ENCODE measurements around the gene HIVEP2. TPM values are rescaled to one million over a fixed set of nuclear protein-coding genes. Genes with fewer than 3 reads are reported as not detected.

The HIVEP2 gene
- total RNA-seq, 2 experiments from 2014 or later = 48.4 to 48.6 TPM

DNA sequence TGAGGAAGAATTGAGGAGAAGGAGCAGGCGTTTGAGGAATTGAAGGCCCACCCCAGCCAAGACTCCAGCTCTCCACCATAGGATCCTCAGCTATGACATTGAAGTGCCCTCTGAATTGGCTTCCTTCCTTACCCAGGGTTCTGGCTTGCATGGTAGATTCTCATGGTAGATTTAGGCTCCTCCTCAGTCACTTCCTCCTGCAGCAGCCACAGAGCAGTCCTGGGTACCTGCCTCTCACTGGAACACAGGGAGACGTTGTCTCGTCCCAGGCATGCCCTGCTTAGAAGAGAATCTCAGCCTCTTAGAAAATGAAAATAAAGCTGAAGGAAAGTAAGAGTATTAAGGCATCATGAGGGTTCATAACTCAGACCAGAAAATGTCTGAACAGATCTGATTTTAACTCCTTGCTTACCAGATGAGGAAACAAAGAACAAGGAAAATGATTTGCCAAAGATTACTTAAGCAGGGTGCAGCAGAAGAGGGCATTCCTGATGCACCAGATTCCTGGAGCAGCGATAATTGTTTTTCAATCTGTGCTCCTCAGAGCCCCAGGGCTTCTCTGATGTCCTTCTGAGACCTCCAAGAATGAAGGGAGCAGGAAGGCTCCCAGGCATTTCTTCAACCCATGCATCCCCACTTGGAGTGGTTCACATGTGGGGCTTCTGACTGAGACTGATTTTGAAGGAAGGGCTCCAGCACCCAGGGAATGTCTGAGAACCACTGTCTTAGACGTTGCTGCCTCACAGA, 219.8 kb downstream of the HIVEP2 start:
- Mint-ChIP-seq H3K36me3 (ENCODE audit: low read depth) (no peaks in the 10 kb centered on the region), H3K4me3 (no peak overlapping the region), H3K9me3 (no peaks in the 10 kb centered on the region), H3K27ac (no peak overlapping the region), H3K4me1 (ENCODE audit: low read depth) (peaks cover 31% of the 10 kb centered on the region), H3K27me3 (no peaks in the 10 kb centered on the region)
- Histone ChIP-seq H3K27ac (ENCODE audit: low read depth in 1 of 2, low read length in 2 of 2) (no peak overlapping the region), H3K4me3 (ENCODE audit: low read length) (no peak overlapping the region), H3K27me3 (ENCODE audit: control insufficient read depth in 1 of 2, insufficient read depth in 2 of 2, low read length in 2 of 2) (no peaks in the 10 kb centered on the region), H3K36me3 (ENCODE audit: insufficient read depth, low read length) (no peaks in the 10 kb centered on the region), H3K4me1 (ENCODE audit: insufficient read depth, low read length) (peaks cover 9% of the 10 kb centered on the region), H3K9me3 (ENCODE audit: control insufficient read depth in 1 of 2, insufficient read depth in 1 of 2, low read length in 2 of 2) (no peaks in the 10 kb centered on the region)
- no peak for TF ChIP-seq CTCF (IDR thresholded peaks at IDR 0.05)
- ATAC-seq (ENCODE audit: poor library complexity) = no peak
- intact Hi-C loops (cut with DNase I, micrococcal nuclease) = no loop called here
- CTCF ChIA-PET = no interaction called here
- no peak for DNase-seq
- POLR2A ChIA-PET = interaction anchor here (0.6 kb wide), 2 partner anchors 14 to 176 kb away, joined by 3 read pairs; no protein-coding TSS in a partner anchor

DNA sequence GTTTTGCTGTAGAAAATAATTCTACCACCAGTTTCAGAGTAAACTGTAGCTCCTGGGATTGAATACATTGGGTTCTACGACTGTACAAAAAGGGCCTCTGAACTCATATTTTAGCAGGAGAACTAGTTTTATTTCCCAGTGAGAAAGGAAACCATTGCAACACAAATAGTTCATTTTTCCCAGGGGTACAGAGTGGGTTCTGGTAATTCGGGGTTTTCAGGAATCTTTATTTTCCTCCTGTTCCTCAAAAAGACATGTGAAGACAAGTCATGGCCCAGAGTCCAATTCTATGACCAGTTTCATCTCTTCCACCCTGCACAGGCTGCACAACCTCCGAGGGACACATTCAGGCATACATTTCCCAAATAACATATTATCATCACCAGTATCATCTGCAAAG, 222.1 kb downstream of the HIVEP2 start:
- DNase-seq (no peak), ATAC-seq (ENCODE audit: poor library complexity) (no peak)
- H3K4me1 Mint-ChIP-seq (ENCODE audit: low read depth) = peaks cover 7% of the 10 kb centered on the region
- CTCF ChIA-PET = no interaction called here
- Histone ChIP-seq H3K4me1 (ENCODE audit: insufficient read depth, low read length) (peaks cover 4% of the 10 kb centered on the region), H3K4me3 (ENCODE audit: low read length) (no peak overlapping the region), H3K27ac (ENCODE audit: low read depth in 1 of 2, low read length in 2 of 2) (no peak overlapping the region), H3K36me3 (ENCODE audit: insufficient read depth, low read length) (no peaks in the 10 kb centered on the region), H3K27me3 (ENCODE audit: control insufficient read depth in 1 of 2, insufficient read depth in 2 of 2, low read length in 2 of 2) (no peaks in the 10 kb centered on the region), H3K9me3 (ENCODE audit: control insufficient read depth in 1 of 2, insufficient read depth in 1 of 2, low read length in 2 of 2) (peaks cover 0 to 19% of the 10 kb centered on the region in 2 experiments)
- POLR2A ChIA-PET = no interaction called here
- TF ChIP-seq CTCF (IDR thresholded peaks at IDR 0.05) = no peak
- intact Hi-C loops (cut with DNase I, micrococcal nuclease) = no loop called here
- H3K27ac Mint-ChIP-seq = no peak overlapping the region
- no peaks in the 10 kb centered on the region for H3K27me3 Mint-ChIP-seq
- H3K36me3 Mint-ChIP-seq (ENCODE audit: low read depth) = no peaks in the 10 kb centered on the region
- peaks cover 12% of the 10 kb centered on the region for H3K9me3 Mint-ChIP-seq
- H3K4me3 Mint-ChIP-seq = no peak overlapping the region

GRCh38 chr6:142722012-142722411, 223.0 kb downstream of the HIVEP2 start:
- no peaks in the 10 kb centered on the region for H3K27me3 ChIP-seq (ENCODE audit: control insufficient read depth in 1 of 2, insufficient read depth in 2 of 2, low read length in 2 of 2)
- Mint-ChIP-seq H3K4me3 (no peak overlapping the region), H3K9me3 (peaks cover 12% of the 10 kb centered on the region), H3K27ac (no peak overlapping the region), H3K4me1 (ENCODE audit: low read depth) (peaks cover 4% of the 10 kb centered on the region), H3K36me3 (ENCODE audit: low read depth) (no peaks in the 10 kb centered on the region), H3K27me3 (no peaks in the 10 kb centered on the region)
- no peak overlapping the region for H3K27ac ChIP-seq (ENCODE audit: low read depth in 1 of 2, low read length in 2 of 2)
- H3K9me3 ChIP-seq (ENCODE audit: control insufficient read depth in 1 of 2, insufficient read depth in 1 of 2, low read length in 2 of 2) = peaks cover 0 to 19% of the 10 kb centered on the region in 2 experiments
- peaks cover 4% of the 10 kb centered on the region for H3K4me1 ChIP-seq (ENCODE audit: insufficient read depth, low read length)
- H3K4me3 ChIP-seq (ENCODE audit: low read length) = no peak overlapping the region
- H3K36me3 ChIP-seq (ENCODE audit: insufficient read depth, low read length) = no peaks in the 10 kb centered on the region
- ATAC-seq (ENCODE audit: poor library complexity) (no peak), DNase-seq (no peak)
- intact Hi-C loops (cut with DNase I, micrococcal nuclease) = no loop called here
- ChIA-PET POLR2A (interaction anchor here (0.8 kb wide), 1 partner anchor 42 kb away, joined by 3 read pairs; no protein-coding TSS in a partner anchor), CTCF (no interaction called here)
- TF ChIP-seq CTCF (IDR thresholded peaks at IDR 0.05) = no peak
